Fibroblast of skin of scalp (primary cell): ENCODE measurements around the gene MIER2.

ENCODE experiments used
- DNase-seq: peaks from one replicate; pipeline ENCODE4 v3.0.0-alpha.2; 2013

The MIER2 gene

DNA sequence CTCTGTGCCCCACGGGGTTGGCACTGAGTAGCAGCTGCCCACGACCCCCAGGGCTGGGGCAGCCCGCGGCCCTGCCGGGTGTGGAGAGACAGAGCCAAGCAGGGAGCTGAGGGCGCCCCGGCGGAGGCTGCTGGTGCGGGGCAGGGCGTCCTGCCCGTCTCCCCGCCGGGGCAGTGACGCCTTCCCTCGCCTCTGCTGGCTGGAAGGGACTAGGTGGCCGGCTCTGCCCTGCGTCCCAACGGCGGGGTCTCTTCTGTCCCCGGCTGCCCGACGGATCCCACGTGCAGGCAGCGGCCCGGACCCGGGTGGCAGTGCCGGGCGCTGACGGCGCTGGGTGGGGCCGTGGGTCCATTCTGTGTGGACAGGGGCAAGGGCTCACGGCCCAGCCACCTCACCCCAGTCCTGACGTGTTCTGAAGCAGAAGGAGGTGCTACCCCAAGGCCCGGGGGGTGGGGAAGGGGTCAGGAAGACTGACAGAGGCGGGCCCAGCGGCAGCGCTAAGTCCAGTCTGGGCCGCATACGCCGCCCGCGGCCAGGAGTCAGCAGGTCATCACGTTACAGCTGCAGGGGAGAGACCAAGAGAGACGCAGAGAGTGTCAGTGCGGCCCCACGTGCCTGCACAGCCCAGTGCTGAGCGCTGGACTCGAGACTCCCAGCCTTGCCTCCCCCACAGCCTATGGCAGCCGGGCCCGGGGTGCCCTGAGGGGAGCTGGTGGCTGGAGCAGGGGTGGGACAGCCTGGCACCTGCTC lies 38.3 kb downstream of the MIER2 start:
- no peak for DNase-seq

- DNase-seq = no peak
Observed at GRCh38 chr19:305240-306150, 39.1 kb downstream of the MIER2 start.

DNA sequence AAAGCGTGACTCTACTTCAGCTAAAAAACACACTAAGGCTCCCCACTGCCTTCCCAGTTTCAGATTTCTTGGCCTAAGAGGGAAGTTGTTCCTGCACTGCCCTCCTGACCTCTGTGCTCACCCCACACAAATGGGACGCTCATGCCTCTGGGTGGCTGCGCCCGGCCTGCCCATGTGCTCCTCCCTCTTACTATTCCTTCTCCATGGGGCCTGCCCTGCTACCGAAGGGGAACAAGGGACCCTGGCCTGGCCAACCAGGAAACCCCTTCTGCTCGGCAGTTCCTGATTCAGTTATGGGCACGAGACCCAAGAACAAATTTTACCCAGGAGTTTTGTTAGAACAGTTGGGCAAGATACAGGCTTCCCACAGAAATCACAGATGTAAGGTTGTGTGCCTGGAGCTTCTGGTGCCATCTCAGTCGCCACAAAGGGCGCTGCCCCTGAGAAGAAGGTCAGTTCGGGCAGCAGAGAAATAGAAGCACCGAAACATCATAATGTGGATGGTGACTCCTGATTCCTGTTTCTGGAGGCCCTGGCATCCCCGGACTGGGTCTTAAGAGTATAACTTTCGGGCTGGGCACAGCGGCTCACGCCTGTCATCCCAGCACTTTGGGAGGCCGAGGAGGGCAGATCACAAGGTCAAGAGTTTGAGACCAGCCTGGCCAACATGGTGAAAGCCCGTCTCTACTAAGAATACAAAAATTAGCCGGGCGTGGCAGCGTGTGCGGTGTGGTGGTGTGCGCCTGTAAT lies 47.9 kb downstream of the MIER2 start:
- DNase-seq = no peak

DNA sequence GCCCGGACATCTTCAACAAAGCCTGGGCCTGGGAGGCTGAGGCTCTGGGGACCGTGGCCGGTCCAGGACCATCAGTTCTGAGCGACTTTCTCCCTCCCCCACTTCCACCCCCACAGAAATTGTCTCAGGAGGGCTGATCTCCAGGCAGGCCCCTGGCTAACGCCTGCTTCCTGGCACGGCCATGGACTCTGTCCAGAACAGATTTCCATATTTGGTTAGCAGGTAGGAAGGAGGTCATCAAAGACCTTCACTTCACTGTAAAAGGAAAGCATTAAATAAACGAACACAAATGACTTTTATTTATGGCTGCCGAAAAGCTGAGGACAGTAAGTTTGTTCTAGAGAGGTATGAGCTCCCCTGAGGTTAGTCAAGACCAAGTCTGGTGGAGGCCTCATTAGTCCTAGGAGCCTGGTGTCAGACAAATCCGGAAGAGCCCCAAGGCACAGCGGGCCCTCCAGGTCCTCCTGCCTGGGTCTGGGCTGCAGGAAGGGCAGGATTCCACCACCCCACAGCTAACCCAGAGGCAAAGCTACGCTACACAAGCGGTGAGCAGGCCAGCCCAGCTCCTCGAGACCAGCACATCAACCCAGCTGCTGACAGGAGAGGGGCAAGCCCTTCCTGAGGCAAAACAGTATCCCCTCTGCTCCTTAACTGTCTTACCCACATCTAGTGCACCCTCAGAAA lies 48.8 kb downstream of the MIER2 start:
- DNase-seq = no peak

GRCh38 chr19:294946-295686 lies 49.5 kb downstream of the MIER2 start:
- DNase-seq = no peak

- DNase-seq = no peak
Observed at GRCh38 chr19:294341-294945, 50.2 kb downstream of the MIER2 start.

DNA sequence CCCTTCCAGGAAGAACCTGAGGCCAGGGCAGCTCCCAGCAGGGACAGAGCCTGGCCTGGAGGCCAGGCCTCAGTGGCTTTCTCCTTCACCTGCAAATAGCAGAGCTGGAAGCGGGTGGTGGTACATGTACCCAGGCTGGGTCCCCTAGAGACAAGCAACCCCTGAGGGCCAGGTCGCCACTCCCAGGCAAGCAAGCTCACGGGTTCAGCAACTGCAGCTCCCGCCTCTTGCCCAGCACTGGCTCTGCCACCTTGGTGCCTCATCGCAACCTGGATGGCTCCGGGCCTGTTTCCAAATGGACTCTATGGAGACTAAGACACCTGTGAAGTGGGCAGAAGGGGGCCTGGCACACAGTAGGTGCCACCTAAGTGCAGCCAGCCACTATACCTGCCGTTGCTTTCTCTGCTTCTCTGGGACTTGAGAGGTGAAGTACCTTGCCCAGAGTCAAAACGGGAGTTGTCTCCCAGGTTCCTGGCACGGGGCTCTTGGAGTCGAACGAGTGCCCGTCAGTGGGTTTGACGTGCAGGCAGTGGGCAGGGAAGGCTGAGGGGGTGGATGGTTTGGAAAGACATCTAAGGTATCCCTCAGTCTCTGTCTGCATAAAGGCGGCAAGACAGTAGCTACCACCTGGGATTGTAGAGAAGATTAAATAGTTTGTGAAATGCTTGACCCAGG lies 51.0 kb downstream of the MIER2 start:
- DNase-seq = no peak

- DNase-seq = no peak
Observed at GRCh38 chr19:292951-293350, 51.6 kb downstream of the MIER2 start.

DNA sequence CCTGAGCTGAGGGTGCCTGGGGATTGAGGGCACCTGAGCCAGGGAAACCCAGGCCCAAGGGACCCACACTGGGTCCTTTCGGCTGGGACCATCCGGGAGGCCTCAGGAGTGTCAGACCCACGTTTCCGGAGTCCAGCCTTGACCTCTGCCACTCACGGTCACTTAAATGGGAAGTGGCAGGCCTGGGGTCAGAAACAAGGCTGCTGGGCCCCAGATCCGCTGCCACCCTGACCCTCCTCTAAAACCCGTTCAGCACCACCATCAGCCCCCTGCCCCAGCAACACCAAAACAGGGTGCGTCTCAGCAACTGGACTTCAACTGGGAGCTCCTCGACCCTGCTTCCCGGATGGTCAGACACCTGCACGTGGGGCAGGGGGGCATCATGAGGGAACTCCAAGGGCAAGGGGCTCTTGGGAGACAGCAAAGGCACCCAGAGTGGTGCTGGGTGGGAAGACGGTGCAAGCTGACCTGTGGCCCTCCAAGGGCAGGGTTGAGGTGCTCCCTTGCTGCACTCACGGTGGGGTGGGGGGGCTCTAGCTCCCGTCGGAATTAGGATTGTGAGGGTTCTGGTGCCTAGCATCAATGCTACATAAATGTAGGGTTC lies 52.2 kb downstream of the MIER2 start:
- DNase-seq = no peak

GRCh38 chr19:291561-292280 lies 52.9 kb downstream of the MIER2 start:
- DNase-seq = no peak

DNA sequence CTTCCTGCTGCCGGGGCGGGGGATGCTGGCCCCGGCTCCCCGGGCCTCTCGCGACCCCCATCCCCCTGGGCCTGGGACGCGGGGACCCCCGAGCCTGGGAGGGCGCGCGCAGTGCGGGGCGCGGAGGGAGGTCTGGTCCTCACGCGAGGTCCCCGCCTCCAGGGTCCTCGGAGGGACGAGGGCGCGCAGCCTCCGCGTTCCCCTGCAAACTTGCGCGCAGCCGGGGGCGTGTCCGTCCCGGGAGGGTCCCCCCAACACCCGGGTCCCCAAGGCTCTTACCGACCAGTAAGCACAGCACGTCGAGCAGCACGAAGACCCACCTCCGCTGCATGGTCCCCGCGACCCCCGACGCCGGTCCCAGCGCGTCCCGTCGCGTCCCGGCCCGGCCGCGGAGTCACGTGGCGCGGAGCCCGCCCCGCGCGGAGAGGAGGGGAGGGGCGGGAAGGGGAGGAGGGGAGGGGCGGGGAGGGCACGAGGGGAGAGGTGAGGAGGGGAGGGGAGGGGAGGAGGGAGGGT lies 53.5 kb downstream of the MIER2 start, which contains the start of gene PLPP2:
Gene PLPP2 (minus strand): TSS at position 398 of the 516 bp plus-strand sequence. CDS start 67 bp downstream, at position 331.
- DNase-seq = no peak

DNA sequence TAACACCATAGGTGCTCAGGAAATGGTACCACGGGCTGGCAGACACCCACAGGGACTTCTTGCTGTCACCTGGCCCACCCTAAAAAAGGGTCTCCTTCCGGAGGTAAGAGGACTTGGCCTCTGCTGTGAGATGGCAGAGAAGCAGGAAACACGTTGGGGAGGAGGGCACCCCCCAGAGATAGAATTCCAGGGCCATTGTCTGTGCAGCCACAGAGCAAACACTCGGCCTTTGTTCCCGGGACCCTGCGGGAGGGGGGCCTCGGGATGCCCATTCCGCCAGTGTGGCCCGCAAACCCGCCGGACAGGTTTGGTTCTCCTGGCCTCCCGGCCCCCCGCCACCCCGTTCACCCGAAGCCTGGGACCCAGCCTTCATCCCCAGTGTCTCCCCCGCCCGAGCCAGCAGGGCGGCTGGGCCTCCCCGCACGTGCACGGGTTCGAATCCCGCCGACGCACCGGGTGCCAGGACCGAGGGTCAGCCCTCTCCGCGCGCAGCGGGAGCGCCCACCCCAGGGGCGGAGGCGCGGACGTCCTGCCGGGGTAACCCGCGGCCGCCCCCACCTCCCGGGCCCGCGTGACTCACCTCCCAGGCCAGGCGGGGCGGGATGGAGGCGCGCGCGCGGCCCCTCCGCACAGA lies 54.1 kb downstream of the MIER2 start:
- no peak for DNase-seq

- DNase-seq = no peak
Observed at GRCh38 chr19:289651-290371, 54.8 kb downstream of the MIER2 start.

DNA sequence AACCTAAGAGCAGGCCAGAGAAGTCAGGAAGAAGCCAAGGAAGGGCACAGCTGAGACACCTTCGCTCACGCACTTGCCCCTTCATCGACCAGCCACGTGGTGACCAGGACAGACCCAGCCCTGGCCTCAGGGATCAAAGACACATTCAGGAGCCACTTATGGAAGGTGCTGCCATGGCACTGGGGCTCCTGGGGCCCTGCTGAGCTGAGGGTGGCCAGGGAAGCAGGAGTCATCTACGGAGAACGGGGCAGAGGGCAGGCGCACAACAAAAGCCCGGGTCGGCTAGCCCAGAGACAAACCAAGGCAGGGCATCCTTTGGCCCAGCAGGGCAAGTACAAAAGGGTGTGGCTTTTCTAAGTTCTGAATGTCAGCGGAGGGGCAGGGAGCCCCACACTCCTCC lies 55.7 kb downstream of the MIER2 start:
- DNase-seq = no peak

DNA sequence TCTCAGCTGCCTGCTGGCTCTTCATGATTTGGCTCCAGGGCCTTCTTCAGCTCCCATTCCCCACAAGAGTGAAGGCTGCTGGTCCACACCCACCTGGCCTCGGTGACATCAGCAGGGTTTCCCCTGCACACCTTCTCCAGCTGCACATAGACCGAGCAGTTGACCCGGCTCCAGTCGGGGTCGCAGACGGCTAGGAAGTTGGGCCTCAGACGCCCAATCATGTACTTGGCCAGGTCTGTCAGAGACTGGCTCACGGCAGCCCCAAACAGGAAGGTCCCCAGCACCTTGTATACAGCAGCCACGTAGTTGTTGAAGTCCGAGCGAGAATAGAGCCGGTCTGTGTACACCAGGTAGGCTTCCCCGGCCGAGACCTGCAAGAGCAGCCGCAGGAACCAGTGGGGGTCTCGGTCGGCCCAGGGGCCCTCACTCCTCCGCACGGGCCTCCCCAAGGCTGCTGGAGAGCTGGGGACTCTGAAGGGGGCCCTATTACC lies 57.2 kb downstream of the MIER2 start:
- no peak for DNase-seq

- no peak for DNase-seq
Observed at GRCh38 chr19:283395-283794, 61.2 kb downstream of the MIER2 start.

DNA sequence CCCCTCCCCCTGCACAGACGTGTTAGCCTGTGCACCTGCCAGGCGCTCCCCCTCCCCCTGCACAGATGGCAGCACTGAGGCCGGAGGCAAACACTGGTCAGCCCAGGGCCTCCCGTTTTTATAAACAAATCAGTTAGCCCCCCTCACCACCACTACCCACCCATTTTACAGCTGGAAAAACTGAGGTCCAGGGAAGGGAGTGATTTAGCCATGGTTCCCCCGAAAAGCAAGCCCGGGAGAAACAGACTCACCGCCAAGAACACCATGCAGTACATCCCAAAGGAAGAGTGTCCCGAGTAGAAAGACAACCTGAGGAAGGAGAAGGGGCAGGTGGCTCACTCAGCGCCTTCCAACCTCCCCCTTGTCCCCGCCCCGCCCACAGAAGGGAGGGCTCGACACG lies 62.1 kb downstream of the MIER2 start:
- DNase-seq = no peak

DNA sequence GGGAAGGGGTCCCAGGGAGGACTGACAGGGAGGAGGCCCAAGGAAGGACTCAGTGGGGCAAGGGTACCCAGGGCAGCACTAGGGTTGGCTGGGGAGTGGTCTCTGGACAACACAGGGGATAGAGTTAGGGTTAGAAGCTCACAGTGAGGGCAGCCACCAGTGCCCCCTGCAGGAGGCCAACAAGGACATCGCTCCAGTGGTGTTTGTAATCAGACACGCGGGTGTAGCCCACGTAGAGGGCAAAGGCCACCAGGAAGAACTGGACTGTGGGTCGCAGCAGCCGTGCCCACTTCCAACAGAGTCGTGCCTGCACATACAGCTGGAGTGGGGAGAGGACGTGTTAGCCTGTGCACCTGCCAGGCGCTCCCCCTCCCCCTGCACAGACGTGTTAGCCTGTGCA lies 62.6 kb downstream of the MIER2 start:
- DNase-seq = no peak
